ENCODE measurements around the gene ZSWIM1. TPM values are rescaled to one million over a fixed set of nuclear protein-coding genes. Genes with fewer than 3 reads are reported as not detected.
A peak's percentile ranks its signal among the peaks of the same experiment; 100 is the strongest.

The ZSWIM1 gene
- total RNA-seq, 1 donor from 2014 or later = 16.2 TPM

DNA sequence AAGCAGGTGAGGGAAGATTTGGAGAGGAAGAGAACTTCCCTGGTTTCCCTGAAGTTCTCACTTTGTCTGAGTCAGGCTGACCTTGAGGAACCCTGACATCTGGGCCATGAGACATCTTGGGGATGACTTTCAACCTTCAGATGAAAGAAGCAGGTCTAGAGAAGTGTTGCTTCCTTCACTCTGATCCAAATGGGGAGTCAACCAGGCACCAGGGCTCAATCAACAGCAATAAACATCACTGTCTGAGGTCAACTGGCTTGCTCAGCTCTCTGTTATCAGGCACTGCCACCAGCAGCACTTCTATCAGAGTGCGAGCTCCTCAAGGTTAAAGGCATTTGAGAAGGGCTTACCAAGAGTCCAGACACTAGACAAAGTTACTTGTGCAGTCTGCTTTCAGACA, 30.1 kb upstream of the ZSWIM1 start:
- DNase-seq (ENCODE audit: low read depth) = no peak
- H3K27me3 ChIP-seq (ENCODE audit: control insufficient read depth, insufficient read depth, low read length) = no peaks in the 10 kb centered on the region
- TF ChIP-seq, protein P1, sequence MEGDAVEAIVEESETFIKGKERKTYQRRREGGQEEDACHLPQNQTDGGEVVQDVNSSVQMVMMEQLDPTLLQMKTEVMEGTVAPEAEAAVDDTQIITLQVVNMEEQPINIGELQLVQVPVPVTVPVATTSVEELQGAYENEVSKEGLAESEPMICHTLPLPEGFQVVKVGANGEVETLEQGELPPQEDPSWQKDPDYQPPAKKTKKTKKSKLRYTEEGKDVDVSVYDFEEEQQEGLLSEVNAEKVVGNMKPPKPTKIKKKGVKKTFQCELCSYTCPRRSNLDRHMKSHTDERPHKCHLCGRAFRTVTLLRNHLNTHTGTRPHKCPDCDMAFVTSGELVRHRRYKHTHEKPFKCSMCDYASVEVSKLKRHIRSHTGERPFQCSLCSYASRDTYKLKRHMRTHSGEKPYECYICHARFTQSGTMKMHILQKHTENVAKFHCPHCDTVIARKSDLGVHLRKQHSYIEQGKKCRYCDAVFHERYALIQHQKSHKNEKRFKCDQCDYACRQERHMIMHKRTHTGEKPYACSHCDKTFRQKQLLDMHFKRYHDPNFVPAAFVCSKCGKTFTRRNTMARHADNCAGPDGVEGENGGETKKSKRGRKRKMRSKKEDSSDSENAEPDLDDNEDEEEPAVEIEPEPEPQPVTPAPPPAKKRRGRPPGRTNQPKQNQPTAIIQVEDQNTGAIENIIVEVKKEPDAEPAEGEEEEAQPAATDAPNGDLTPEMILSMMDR (IDR thresholded peaks at IDR 0.05; ENCODE audit: insufficient read depth, low read length, poor library complexity, severe bottlenecking) = no peak
- H3K4me3 ChIP-seq (ENCODE audit: low read depth, low read length) = no peak overlapping the region
- no peaks in the 10 kb centered on the region for H3K36me3 ChIP-seq (ENCODE audit: control insufficient read depth, insufficient read depth, low read length)

DNA sequence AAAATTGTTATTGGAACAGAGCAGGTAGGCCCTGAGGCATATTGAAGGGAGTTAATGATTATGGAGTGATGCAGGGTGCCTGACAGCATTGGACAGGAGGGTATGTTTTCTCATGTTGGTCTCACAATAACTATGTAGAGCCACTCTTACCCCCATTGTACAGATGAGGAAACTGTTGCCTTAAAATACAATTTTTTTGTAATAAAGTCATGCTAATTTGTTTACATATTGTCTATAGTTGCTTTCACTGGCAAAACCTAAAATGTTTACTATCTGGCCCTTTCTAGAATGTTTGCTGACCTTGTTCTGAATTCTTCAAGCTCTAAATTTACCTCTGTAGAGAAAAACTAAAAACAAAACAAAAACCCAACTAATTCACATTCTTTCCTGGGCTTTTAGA, 29.5 kb upstream of the ZSWIM1 start:
- Histone ChIP-seq H3K36me3 (ENCODE audit: control insufficient read depth, insufficient read depth, low read length) (no peaks in the 10 kb centered on the region), H3K27me3 (ENCODE audit: control insufficient read depth, insufficient read depth, low read length) (no peaks in the 10 kb centered on the region), H3K4me3 (ENCODE audit: low read depth, low read length) (no peak overlapping the region)
- TF ChIP-seq, protein P1 (IDR thresholded peaks at IDR 0.05; ENCODE audit: insufficient read depth, low read length, poor library complexity, severe bottlenecking) = no peak
- no peak for DNase-seq (ENCODE audit: low read depth)

DNA sequence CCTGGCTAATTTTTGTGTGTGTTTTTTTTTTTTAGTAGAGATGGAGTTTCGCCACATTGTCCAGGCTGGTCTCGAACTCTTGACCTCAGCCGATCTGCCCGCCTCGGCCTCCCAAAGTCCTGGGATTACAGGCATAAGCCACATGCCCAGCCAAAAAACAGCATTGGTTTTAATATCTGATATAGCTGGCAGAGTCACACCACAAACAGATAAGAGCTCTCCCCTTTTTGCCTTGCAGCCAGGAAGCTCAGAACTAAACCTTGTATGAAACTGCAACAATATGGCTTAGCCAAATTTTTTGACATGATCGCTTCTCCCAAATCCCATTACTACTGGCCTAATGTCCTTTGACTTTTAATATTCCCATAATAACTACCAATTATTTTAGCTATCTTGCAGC, 28.7 kb upstream of the ZSWIM1 start:
- TF ChIP-seq, protein P1 (IDR thresholded peaks at IDR 0.05; ENCODE audit: insufficient read depth, low read length, poor library complexity, severe bottlenecking) = no peak
- Histone ChIP-seq H3K4me3 (ENCODE audit: low read depth, low read length) (no peak overlapping the region), H3K36me3 (ENCODE audit: control insufficient read depth, insufficient read depth, low read length) (no peaks in the 10 kb centered on the region), H3K27me3 (ENCODE audit: control insufficient read depth, insufficient read depth, low read length) (no peaks in the 10 kb centered on the region)
- DNase-seq (ENCODE audit: low read depth) = no peak

DNA sequence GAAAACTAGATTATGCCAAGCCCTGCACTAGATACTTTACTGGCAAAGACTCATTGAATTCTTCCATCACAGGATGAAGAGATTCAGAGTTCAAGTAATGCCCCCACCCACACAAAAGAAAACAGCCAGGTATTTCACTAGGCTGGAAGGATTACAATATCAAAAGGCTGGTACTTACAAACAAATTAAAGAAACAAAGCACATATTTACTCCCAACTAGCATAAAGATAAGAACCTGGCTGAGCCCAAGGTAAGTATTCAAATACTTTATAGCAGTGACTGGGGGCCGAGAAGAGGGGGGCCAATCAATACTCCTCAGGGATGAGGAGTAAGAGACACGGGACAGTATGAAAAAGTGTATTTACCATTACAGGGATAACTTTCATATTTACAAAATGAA, 27.5 kb upstream of the ZSWIM1 start:
- Histone ChIP-seq H3K4me3 (ENCODE audit: low read depth, low read length) (no peak overlapping the region), H3K36me3 (ENCODE audit: control insufficient read depth, insufficient read depth, low read length) (no peaks in the 10 kb centered on the region), H3K27me3 (ENCODE audit: control insufficient read depth, insufficient read depth, low read length) (no peaks in the 10 kb centered on the region)
- no peak for DNase-seq (ENCODE audit: low read depth)
- TF ChIP-seq, protein P1 (IDR thresholded peaks at IDR 0.05; ENCODE audit: insufficient read depth, low read length, poor library complexity, severe bottlenecking) = no peak

DNA sequence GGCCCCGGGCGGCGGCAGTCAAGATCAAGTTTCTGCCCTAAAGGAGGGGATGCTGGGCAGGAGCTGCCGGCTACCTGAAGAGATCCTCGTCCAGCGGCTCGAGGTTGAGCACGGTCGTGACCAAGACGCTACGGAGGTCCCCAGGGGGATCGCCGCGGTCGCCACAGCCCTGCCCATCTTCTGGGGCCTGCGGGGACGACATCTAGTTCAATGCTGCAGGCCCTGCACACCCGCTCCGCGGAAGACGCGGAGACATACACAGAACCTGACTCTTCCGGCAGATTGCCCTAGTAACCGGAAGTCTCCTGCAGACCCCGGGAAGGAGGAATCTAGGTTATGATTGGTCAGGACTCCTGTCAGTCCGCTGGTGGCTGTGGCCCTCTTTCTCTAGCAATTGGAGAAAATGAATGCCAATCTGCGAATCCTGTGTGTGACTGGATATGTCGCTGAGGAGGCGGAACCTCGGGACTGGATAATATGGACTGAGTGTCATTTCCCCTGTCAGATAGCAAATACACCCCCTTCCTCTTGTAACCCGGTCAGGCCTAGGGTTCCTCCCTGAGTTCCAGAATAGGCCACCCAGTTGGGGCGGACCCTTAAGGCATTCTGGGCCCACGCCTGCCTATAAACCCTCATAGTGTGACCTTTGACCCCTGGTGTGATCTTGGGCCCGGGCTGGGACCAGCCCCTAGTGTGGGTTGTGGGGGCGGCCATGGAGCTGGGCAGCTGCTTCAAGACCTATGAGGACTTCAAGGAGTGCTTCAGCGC, 23.7 kb upstream of the ZSWIM1 start, which contains the start of the genes ACOT8 and ZSWIM3:
ACOT8 (minus strand) TSS at position 279 of the 768 bp plus-strand sequence; CDS start at position 202, 77 bp downstream.
ZSWIM3 (plus strand) TSS at position 501 of the 768 bp plus-strand sequence; CDS start at position 713, 212 bp downstream.
- Histone ChIP-seq H3K27me3 (ENCODE audit: control insufficient read depth, insufficient read depth, low read length) (no peaks in the 10 kb centered on the region), H3K36me3 (ENCODE audit: control insufficient read depth, insufficient read depth, low read length) (no peaks in the 10 kb centered on the region), H3K4me3 (ENCODE audit: low read depth, low read length) (peak within 1 kb of the TSS; percentile 81)
- TF ChIP-seq, protein P1 (IDR thresholded peaks at IDR 0.05; ENCODE audit: insufficient read depth, low read length, poor library complexity, severe bottlenecking) = no peak
- peak; percentile 99 for DNase-seq (ENCODE audit: low read depth)

DNA sequence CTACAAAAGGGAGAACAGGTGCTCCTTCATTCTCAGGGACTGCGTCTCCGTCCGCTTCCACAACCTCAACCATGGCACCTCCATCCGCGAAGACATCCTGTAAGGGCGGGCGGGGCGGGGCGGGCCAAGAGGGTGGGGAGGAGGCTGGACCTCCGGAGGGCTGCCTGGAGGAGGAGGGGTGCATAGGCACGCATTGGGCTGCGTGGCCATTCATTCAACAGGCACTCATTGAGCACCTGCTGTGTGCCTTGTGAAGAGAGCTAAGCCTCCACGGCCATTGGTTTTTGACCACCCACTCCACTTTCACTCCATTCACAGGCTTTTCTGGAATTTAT, 23.2 kb upstream of the ZSWIM1 start:
- H3K36me3 ChIP-seq (ENCODE audit: control insufficient read depth, insufficient read depth, low read length) = no peaks in the 10 kb centered on the region
- TF ChIP-seq, protein P1 (IDR thresholded peaks at IDR 0.05; ENCODE audit: insufficient read depth, low read length, poor library complexity, severe bottlenecking) = no peak
- DNase-seq (ENCODE audit: low read depth) = no peak
- H3K27me3 ChIP-seq (ENCODE audit: control insufficient read depth, insufficient read depth, low read length) = no peaks in the 10 kb centered on the region
- H3K4me3 ChIP-seq (ENCODE audit: low read depth, low read length) = peak overlapping the region; percentile 35
